DMS153 treated with DMSO at 0.1 percent for 48 hours (cell line): ENCODE data around the gene ABHD16A.

ENCODE experiments used
- DNase-seq: peaks from one replicate; lab custom pipeline; 2025; ENCODE audit not compliant: unreplicated experiment; lab: John Stamatoyannopoulos, UW

ABHD16A gene

DNA sequence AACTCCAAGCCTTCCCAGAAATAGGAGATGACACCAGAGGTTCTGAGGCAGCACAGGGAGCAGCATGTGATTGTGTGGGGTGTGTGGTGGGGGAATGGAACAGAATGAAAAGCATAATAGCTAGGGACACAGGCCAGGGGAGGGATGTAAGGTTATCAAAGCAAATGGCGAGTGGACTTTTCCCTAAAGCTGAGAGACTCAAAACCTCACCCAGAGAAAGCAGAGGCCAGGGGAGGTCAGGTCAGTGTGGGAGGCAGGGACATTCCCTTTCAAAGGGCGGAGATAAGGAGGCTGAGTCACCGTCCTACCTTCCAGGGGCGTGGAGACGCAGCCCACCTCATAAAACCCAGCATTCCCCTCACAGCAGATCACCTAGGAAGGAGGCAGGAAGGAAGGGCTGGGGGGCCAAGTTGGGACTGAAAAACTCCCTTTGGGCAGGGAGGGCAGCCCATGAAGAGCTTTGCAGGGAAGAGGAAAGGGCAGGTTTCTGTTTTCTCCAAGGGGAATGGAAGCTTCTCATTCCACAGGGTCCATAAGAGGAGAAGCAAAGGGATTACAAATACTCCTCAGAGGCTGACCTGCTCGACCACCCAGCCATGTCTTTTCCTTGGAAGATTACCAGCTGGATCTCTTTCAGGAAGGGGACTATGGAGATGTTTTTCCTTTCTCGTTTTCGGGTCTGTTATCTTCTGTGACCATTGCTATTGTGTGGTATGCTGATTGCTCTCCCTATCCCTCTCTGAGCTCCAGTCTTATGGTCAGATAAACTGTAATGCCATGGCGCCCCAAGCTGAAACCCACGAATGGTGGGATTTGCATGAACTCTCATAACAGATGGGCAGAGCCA, 12.7 kb downstream of the ABHD16A start:
- no peak for DNase-seq

GRCh38 chr6:31689249-31690110, 13.6 kb downstream of the ABHD16A start:
- no peak for DNase-seq

DNA sequence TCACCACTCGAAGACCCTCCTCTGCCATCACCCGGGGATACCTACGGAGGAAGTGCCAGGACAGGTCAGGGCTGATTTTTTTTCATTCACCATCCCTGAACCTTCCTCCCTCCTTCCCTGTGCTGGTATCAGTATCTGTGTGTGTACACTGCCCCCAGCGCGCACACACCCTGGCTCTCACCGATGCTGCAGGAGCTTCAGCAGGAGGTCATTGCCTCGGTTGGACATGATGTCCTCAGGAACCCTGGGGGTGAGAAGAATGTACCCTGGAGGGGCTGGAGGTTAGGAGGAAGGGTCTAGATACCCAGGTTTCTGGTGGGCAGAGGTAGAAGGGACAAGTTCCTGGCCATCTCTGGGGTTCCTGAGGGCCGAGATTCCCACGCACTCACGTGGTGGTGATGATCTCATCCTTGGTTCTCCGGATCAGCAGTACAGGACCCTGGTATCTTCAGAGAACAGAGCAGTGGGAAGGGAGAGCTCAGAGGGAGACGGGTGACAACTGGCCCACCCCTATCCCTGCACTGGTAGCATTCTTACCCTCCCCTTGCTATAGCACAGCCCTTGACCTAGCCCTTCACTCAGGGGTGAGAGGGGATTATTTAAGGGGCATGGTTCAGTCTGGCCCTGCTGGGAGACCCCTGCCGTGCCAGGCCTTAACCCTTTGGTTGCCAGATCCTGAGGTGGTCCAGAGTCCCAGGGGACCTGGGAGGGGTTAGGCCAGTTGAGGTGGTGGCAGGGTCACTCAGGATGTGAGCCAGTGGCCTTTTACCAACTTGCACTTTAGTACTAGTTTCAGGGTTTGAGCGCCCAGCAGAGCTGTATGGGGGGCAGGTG, 15.0 kb downstream of the ABHD16A start:
- no peak for DNase-seq

GRCh38 chr6:31687321-31687720, 15.8 kb downstream of the ABHD16A start:
- no peak for DNase-seq

DNA sequence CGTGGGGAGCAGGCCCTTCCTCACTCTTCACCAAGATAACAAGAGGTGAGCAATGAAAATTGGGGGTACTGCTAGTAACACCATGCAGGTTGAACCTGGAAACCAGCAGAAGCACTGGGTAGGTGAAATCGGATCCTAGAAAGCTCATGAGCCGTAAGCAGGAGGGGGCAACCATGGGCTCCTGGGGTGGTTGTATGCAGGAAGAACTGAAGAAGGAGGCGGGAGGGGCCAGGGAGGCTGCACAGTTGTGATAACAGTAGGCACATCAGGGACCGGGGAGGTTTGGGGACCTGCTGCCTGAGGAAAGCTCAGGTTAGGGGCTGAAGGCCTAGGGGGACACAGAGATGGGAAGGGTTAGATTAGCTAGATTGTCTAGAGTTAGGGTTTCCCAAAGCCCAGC, 16.6 kb downstream of the ABHD16A start:
- DNase-seq: no peak

DNA sequence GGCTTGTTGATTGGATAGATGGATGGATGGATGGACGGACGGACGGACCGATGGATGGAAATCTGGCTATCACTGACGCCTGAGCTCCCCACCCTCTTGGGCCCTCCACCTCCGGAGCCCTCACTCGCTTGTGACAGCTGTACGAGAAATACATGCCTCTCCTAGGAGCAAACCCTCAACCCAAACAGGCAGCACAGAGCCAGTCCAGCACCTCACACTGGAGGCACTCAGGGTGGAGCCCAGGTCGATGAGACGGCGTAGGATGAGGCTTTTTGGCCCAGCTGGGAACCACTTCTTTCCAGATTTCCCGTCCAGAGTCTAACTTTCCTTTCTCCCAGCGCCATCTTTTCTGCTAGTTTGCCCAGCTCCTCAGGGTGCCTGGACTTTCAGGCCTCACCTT, 19.5 kb downstream of the ABHD16A start:
- no peak for DNase-seq

DNA sequence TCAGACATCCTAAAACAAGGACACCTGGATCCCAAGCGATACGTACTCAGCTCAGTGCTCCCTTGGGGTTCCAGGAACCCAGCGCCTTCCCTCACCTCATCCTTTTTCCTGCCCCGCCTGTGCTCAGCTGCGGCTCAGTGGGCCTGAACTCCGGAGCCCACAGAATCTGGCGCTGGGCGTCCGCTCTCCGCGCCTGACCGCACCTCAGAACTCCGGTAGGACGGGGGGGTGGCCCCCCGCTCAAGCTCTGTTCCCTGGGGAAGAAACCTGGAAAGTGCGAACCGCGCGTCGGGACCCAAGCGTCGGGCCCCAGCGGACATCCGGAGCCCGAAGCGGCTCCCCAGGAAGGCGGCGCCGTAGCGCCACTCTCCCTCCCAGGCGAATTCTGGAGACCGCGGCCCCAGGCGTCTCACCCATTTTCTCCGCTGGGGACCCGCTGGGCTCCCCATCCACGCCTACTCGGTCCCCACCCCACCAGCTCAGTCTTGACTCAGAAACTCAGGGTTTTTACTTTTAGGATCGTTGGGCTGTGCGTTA, 21.9 kb downstream of the ABHD16A start:
- DNase-seq: peak; percentile 60

GRCh38 chr6:31680226-31681134, 22.6 kb downstream of the ABHD16A start, which contains the start of gene LY6G5C:
Gene LY6G5C (minus strand): TSS chr6:31681067. CDS start chr6:31680373, 694 bp downstream.
- DNase-seq: peak; percentile 88

DNA sequence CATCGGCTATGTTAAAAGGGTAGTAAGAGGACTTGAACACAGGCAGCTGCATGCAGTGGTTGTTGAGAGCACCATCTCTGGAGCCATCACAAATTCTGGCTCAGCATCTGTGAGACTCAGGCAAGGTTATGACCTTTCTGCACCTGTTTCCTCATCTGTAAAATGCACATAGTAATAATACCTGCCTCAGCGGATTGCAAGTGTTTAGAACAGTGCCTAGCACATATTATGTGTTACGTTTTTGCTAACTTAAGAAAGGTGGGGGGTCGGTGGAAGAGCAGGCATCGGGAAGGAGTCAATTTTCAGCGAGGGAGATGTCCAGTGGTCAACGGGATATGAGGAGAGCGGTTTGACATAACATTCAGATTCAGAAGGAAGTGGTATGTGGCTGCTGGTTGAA, 25.2 kb downstream of the ABHD16A start:
- no peak for DNase-seq

GRCh38 chr6:31676904-31677303, 26.2 kb downstream of the ABHD16A start:
- no peak for DNase-seq

DNA sequence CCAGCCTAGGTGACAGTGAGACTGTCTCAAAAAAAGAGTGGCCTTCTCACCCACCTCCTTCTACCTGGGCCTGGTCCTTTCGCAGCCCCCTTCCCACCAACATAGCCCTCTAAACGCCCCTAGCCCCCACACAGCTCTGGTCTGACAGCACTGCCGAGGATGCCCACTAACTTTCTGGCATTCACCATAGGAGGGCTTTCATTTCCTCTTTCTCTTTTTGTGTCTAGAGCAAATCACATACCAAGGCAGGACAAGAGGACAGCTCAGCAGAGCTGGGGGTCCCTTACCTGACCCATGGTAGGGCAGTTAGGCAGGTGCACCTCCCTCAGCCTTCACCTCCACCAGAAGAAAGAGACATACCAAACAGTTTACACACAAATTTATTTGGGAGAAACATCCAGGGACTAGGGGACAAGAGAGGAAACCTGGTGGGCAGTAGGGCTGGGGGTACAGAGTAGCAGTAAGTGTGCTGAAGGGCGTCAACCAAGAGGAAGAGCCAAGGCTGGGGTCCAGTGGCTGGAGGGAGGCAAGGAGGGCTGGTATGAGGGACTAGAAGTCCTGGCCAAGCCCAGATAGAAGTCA, 26.7 kb downstream of the ABHD16A start:
- no peak for DNase-seq

GRCh38 chr6:31669676-31670075, 33.4 kb downstream of the ABHD16A start, which contains the start of gene LY6G5B:
Gene LY6G5B (plus strand): TSS chr6:31669976. CDS start chr6:31670951, 975 bp downstream.
- no peak for DNase-seq

DNA sequence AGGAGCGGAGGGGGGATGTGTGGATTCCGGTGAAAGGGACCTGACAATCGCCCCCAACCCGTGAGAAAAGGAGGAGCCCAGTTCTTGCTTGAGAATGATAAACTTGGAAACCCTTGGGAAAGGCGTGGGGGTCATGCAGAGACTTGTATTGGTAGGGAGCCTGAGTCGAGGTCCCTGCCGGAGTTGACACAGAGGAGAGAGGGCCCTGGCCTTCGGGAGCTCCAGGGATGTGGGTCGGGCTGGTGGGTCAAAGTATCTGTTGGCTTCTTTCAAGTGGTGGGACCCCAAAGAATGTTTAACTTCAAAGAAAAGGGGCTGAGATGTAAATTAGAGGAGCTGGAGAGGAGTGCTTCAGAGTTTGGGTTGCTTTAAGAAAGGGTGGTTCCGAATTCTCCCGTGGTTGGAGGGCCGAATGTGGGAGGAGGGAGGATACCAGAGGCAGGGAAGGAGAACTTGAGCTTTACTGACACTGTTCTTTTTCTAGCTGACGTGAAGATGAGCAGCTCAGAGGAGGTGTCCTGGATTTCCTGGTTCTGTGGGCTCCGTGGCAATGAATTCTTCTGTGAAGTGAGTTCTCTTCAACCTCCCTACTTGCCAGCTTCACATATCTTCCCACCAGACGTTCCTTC, 36.7 kb downstream of the ABHD16A start:
- no peak for DNase-seq

DNA sequence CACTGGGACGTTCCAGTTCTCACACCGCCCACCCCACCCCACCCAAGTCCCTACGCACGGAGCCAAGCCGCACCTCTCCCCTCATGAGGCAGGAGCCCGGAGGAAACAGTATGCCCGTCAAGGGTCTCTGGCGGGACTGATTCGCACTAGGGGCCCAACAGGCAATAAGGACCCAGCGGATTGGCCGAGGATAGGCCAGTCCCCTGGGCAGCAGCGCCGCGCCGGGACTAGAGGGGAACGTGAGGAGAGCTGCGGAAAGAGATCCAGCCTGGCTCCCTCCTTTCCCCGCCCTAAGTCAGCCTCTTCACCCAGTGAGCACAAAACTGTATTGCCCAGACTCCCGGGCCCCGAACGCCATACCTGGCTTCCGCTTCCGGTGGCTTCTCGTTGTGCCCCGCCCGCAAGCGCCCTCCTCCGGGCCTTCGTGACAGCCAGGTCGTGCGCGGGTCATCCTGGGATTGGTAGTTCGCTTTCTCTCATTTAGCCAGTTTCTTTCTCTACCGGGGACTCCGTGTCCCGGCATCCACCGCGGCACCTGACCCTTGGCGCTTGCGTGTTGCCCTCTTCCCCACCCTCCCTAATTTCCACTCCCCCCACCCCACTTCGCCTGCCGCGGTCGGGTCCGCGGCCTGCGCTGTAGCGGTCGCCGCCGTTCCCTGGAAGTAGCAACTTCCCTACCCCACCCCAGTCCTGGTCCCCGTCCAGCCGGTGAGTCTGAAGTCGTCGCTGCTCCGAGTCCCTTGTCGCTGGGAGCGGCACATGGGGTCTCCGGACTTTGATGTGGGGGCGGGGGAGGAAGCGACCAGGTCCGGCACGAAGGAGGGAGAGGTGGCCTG, 37.4 kb downstream of the ABHD16A start, which contains the start of gene CSNK2B:
Gene CSNK2B, plus strand, starts transcription at position 580 of the 836 bp plus-strand sequence. CDS start 752 bp downstream, outside the sequence.
- peak; percentile 96 for DNase-seq

DNA sequence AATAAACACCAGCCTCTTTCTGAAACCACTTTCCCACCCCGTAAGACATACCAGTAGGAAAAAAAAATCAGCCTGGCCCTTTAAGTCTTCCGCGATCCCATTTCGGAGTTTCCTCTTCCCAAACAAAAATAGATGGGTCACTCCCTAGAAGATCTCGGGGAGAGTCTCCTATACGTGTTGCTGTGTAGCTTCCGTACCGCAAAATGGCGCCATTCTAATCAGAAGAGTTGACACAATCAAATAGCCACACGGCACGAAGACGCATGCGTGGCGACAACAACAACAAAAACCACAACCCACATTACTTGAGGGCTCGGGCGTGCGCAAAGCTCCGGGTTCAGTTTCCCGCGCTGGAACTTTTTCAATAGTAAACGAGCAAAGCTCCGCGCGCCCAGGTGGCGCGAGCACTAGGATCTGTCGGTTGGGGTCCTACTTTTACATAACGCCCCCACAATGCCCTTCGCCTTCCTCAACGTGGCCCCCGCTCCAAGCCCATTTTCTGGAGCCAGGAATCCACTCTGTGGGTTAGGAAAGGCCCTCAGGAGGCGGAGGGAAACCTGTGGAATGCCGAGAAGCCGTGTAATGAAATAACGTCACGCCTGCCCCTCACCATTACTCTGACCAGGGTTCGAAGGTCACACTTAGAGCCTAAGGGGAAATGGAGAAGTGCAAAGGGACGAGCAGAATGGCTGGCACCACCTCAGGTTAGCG, 38.2 kb downstream of the ABHD16A start, which contains the start of gene GPANK1:
Gene GPANK1, minus strand, starts transcription at position 208 of the 711 bp plus-strand sequence. CDS start 519 bp downstream, outside the sequence.
- peak; percentile 93 for DNase-seq

- DNase-seq: no peak
Measured at GRCh38 chr6:31663961-31664789, 38.9 kb downstream of the ABHD16A start.
